ENCODE measurements around the gene FOXN3.

GRCh38 chr14:89399594-89400068 is 17.4 kb downstream of the FOXN3 start:
- TF ChIP-seq, protein P1, sequence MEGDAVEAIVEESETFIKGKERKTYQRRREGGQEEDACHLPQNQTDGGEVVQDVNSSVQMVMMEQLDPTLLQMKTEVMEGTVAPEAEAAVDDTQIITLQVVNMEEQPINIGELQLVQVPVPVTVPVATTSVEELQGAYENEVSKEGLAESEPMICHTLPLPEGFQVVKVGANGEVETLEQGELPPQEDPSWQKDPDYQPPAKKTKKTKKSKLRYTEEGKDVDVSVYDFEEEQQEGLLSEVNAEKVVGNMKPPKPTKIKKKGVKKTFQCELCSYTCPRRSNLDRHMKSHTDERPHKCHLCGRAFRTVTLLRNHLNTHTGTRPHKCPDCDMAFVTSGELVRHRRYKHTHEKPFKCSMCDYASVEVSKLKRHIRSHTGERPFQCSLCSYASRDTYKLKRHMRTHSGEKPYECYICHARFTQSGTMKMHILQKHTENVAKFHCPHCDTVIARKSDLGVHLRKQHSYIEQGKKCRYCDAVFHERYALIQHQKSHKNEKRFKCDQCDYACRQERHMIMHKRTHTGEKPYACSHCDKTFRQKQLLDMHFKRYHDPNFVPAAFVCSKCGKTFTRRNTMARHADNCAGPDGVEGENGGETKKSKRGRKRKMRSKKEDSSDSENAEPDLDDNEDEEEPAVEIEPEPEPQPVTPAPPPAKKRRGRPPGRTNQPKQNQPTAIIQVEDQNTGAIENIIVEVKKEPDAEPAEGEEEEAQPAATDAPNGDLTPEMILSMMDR (IDR thresholded peaks at IDR 0.05) = no peak
- no peak for TF ChIP-seq POLR2A (IDR thresholded peaks at IDR 0.05)
